H1 (cell line): ENCODE results near the gene CTNNA3. TPM values are rescaled to one million over a fixed set of nuclear protein-coding genes. Genes with fewer than 3 reads are reported as not detected.
A peak's percentile ranks its signal among the peaks of the same experiment; 100 is the strongest.

Experiments
- CTCF ChIA-PET: fragments of 300-600 bp; sonication (Branson Sonifier 250); formaldehyde crosslinking; loops from one replicate; lab custom pipeline; 2021; ENCODE audit not compliant: partially characterized antibody; lab: Charles Lee
- POLR2A ChIA-PET: fragments of 300-600 bp; sonication (Branson Sonifier 250); formaldehyde crosslinking; loops from one replicate; lab custom pipeline; 2021; ENCODE audit warnings: inconsistent platforms; ENCODE audit not compliant: partially characterized antibody; lab: Charles Lee
- DNase-seq, 2 experiments: peaks; one replicate each; pipeline versions ENCODE4 v3.0.0 to v3.0.0-alpha.2; 2010 to 2022; ENCODE audit warnings: low spot score in 2 of 2, low read depth in 1 of 2, mixed read lengths in 1 of 2
- FAIRE-seq: peaks from 2 replicates; lab custom pipeline; 2011; peaks lifted over from hg19 to GRCh38; lab: Jason Lieb, UNC
- H2AFZ ChIP-seq: 2 replicates; pipeline ENCODE4 v1.8.1; 2012; ENCODE audit warnings: low read length, inconsistent platforms
- H2AK5ac ChIP-seq: 2 replicates; pipeline ENCODE4 v1.6.1; 2013; ENCODE audit warnings: low read depth, low read length
- H2BK120ac ChIP-seq: replicated peaks from 2 replicates; pipeline ENCODE3; 2013; ENCODE audit warnings: low read depth, low read length, inconsistent platforms
- H2BK12ac ChIP-seq: 2 replicates; pipeline ENCODE4 v1.6.1; 2013; ENCODE audit warnings: low read depth, low read length
- H2BK15ac ChIP-seq: 2 replicates; pipeline ENCODE4 v1.6.1; 2013; ENCODE audit warnings: low read length
- H2BK20ac ChIP-seq: 2 replicates; pipeline ENCODE4 v1.6.1; 2013; ENCODE audit warnings: low read length
- H2BK5ac ChIP-seq: 2 replicates; pipeline ENCODE4 v1.6.1; 2013; ENCODE audit warnings: low read depth, low read length
- H3K14ac ChIP-seq: 2 replicates; pipeline ENCODE4 v1.6.1; 2013; ENCODE audit warnings: inconsistent platforms; ENCODE audit not compliant: insufficient read length
- H3K18ac ChIP-seq: 2 replicates; pipeline ENCODE4 v1.6.1; 2013; ENCODE audit warnings: low read length; ENCODE audit errors: extremely low read depth
- H3K23ac ChIP-seq: 2 replicates; pipeline ENCODE4 v1.6.1; 2013; ENCODE audit warnings: inconsistent platforms; ENCODE audit not compliant: insufficient read length
- H3K23me2 ChIP-seq: 2 replicates; pipeline ENCODE4 v1.6.1; 2013; ENCODE audit warnings: low read depth, low read length
- H3K27ac ChIP-seq: 2 replicates; pipeline ENCODE4 v1.6.1; 2011; ENCODE audit warnings: low read depth, low read length, inconsistent platforms
- H3K27me3 ChIP-seq, 4 experiments: replicated peaks in 1 of 4; 1 replicate in 1 of 4; 2 replicates in 3 of 4; pipeline versions ENCODE4 v1.6.1 to v1.8.1; 2011 to 2013; ENCODE audit warnings: low read length in 3 of 4, mild to moderate bottlenecking in 3 of 4, inconsistent platforms in 2 of 4, mixed read lengths in 2 of 4, moderate library complexity in 1 of 4; ENCODE audit not compliant: control insufficient read depth in 3 of 4, insufficient read depth in 3 of 4; ENCODE audit errors: extremely low read depth in 1 of 4
- H3K36me3 ChIP-seq, 4 experiments: 2 replicates each; pipeline versions ENCODE4 v1.6.1 to v1.8.1; 2011 to 2013; ENCODE audit warnings: mild to moderate bottlenecking in 4 of 4, low read length in 3 of 4, moderate library complexity in 2 of 4, control low read depth in 1 of 4, inconsistent platforms in 1 of 4; ENCODE audit not compliant: insufficient read depth in 4 of 4, control insufficient read depth in 2 of 4
- H3K4ac ChIP-seq: replicated peaks from 2 replicates; pipeline ENCODE3; 2013; ENCODE audit warnings: low read length, low read depth, mixed read lengths, inconsistent platforms; ENCODE audit not compliant: insufficient read length
- H3K4me1 ChIP-seq, 4 experiments: replicated peaks in 1 of 4; 1 replicate in 1 of 4; 2 replicates in 3 of 4; pipeline versions ENCODE4 v1.6.1 to v1.8.1; 2011 to 2013; ENCODE audit warnings: low read length in 3 of 4, inconsistent platforms in 2 of 4, mixed read lengths in 1 of 4; ENCODE audit not compliant: insufficient read depth in 4 of 4, control insufficient read depth in 3 of 4
- H3K4me2 ChIP-seq, 2 experiments: 2 replicates each; pipeline versions ENCODE4 v1.6.1 to v1.8.1; 2011 to 2013; ENCODE audit warnings: low read depth in 2 of 2, low read length in 2 of 2, control low read depth in 1 of 2, inconsistent platforms in 1 of 2, mild to moderate bottlenecking in 1 of 2; ENCODE audit not compliant: insufficient read depth in 1 of 2
- H3K4me3 ChIP-seq, 4 experiments: fragments of 200-600, 300-600 bp in 1 of 4; sonication (generic), shearing (Covaris generic), sonication (Bioruptor Twin) in 1 of 4; 2 replicates each; pipeline versions ENCODE4 v1.5.1 to v1.8.1; 2011 to 2016; ENCODE audit warnings: low read length in 4 of 4, low read depth in 3 of 4, control low read depth in 2 of 4, inconsistent platforms in 2 of 4, mild to moderate bottlenecking in 2 of 4, mixed read lengths in 1 of 4, moderate library complexity in 1 of 4; ENCODE audit not compliant: insufficient read depth in 2 of 4; ENCODE audit errors: extremely low read depth in 1 of 4
- H3K56ac ChIP-seq: replicated peaks from 2 replicates; pipeline ENCODE3; 2013; ENCODE audit warnings: low read depth, mild to moderate bottlenecking, mixed read lengths, low read length, inconsistent platforms; ENCODE audit not compliant: insufficient read length
- H3K79me1 ChIP-seq: 2 replicates; pipeline ENCODE4 v1.6.1; 2013; ENCODE audit warnings: low read depth, low read length, control low read depth
- H3K79me2 ChIP-seq, 2 experiments: 2 replicates each; pipeline versions ENCODE4 v1.6.1 to v1.8.1; 2012 to 2013; ENCODE audit warnings: low read length in 2 of 2, mild to moderate bottlenecking in 2 of 2, inconsistent platforms in 1 of 2; ENCODE audit not compliant: insufficient read depth in 2 of 2, control insufficient read depth in 1 of 2
- H3K9ac ChIP-seq, 4 experiments: replicated peaks in 1 of 4; 1 replicate in 1 of 4; 2 replicates in 3 of 4; pipeline versions ENCODE4 v1.6.1 to v1.8.1; 2011 to 2013; ENCODE audit warnings: low read depth in 3 of 4, low read length in 3 of 4, control low read depth in 2 of 4, mild to moderate bottlenecking in 2 of 4, moderate library complexity in 2 of 4, inconsistent platforms in 1 of 4; ENCODE audit errors: extremely low read depth in 1 of 4
- H3K9me3 ChIP-seq, 2 experiments: 2 replicates each; pipeline versions ENCODE4 v1.6.1 to v1.8.1; 2012 to 2013; ENCODE audit warnings: mild to moderate bottlenecking in 2 of 2, moderate library complexity in 2 of 2, control low read depth in 1 of 2, inconsistent platforms in 1 of 2, low read depth in 1 of 2, low read length in 1 of 2, mixed read lengths in 1 of 2; ENCODE audit not compliant: insufficient read depth in 2 of 2
- H4K20me1 ChIP-seq, 2 experiments: replicated peaks in 1 of 2; 2 replicates each; pipeline versions ENCODE3 to v1.8.1; 2011 to 2013; ENCODE audit warnings: inconsistent platforms in 2 of 2, low read length in 2 of 2, mild to moderate bottlenecking in 1 of 2; ENCODE audit not compliant: insufficient read depth in 2 of 2, control insufficient read depth in 1 of 2
- H4K5ac ChIP-seq: 2 replicates; pipeline ENCODE4 v1.6.1; 2013; ENCODE audit warnings: low read length, low read depth, mixed read lengths, inconsistent platforms; ENCODE audit not compliant: insufficient read length
- H4K8ac ChIP-seq: 2 replicates; pipeline ENCODE4 v1.8.0; 2013; ENCODE audit warnings: mild to moderate bottlenecking, moderate library complexity, low read length, inconsistent platforms; ENCODE audit not compliant: insufficient read depth; ENCODE audit errors: extremely low read depth
- H4K91ac ChIP-seq: replicated peaks from 2 replicates; pipeline ENCODE3; 2013; ENCODE audit warnings: low read length, mixed read lengths, inconsistent platforms; ENCODE audit not compliant: insufficient read length
- CBX8 ChIP-seq: fragments of 300-800, 300-1000 bp; sonication (generic); IDR thresholded peaks from 2 replicates; pipeline ENCODE4 v1.7.1; 2016; ENCODE audit warnings: low read depth, low read length, borderline replicate concordance
- KDM4A ChIP-seq: IDR thresholded peaks from one replicate; pipeline ENCODE4 v1.7.1; 2012; ENCODE audit warnings: low read depth, mild to moderate bottlenecking, moderate library complexity, low read length, inconsistent platforms; ENCODE audit not compliant: severe bottlenecking
- MAFK ChIP-seq: IDR thresholded peaks from 2 replicates; pipeline ENCODE4 v1.6.1; 2012; ENCODE audit warnings: low read depth, mild to moderate bottlenecking, improper control_type of control experiment, low read length
- NANOG ChIP-seq: IDR thresholded peaks from 2 replicates; pipeline ENCODE4 v1.6.1; 2011; ENCODE audit warnings: low read length, low read depth, mild to moderate bottlenecking, inconsistent platforms; ENCODE audit not compliant: insufficient read depth, poor library complexity, severe bottlenecking
- RBBP5 ChIP-seq: IDR thresholded peaks from 2 replicates; pipeline ENCODE4 v1.7.1; 2012; ENCODE audit warnings: low read depth, mild to moderate bottlenecking, inconsistent platforms, low read length, moderate library complexity, borderline replicate concordance
- RNF2 ChIP-seq: fragments of 200-900, 300-1000 bp; sonication (generic); IDR thresholded peaks from 2 replicates; pipeline ENCODE4 v1.7.1; 2016; ENCODE audit warnings: borderline replicate concordance, low read depth, mild to moderate bottlenecking, antibody characterized with exemption, low read length; ENCODE audit not compliant: poor library complexity, severe bottlenecking; ENCODE audit errors: missing control alignments
- RXRA ChIP-seq: IDR thresholded peaks from 2 replicates; pipeline ENCODE4 v1.6.1; 2011; ENCODE audit warnings: low read depth, mild to moderate bottlenecking, low read length, moderate library complexity; ENCODE audit not compliant: insufficient read depth
- SIX5 ChIP-seq: IDR thresholded peaks from 2 replicates; pipeline ENCODE4 v1.6.1; 2011; ENCODE audit warnings: mild to moderate bottlenecking, low read depth, low read length
- SRF ChIP-seq: IDR thresholded peaks from 2 replicates; pipeline ENCODE4 v1.6.1; 2011; ENCODE audit warnings: mild to moderate bottlenecking, low read depth, low read length, moderate library complexity
- TBP ChIP-seq: IDR thresholded peaks from 2 replicates; pipeline ENCODE4 v1.6.1; 2011; ENCODE audit warnings: low read depth, low read length, improper control_type of control experiment
- YY1 ChIP-seq: IDR thresholded peaks from 2 replicates; pipeline ENCODE4 v1.6.1; 2011; ENCODE audit warnings: low read depth, mild to moderate bottlenecking, low read length
- WGBS, 2 experiments: shearing (Covaris generic) in 1 of 2; methylation state at CpG; one replicate each; pipeline versions ENCODE4 v1.1.6 to v1.1.7; 2013 to 2015; ENCODE audit warnings: low lambda C conversion rate in 2 of 2, mixed read lengths in 2 of 2, inconsistent platforms in 1 of 2, low coverage in 1 of 2, missing lambda C conversion rate in 1 of 2; ENCODE audit not compliant: insufficient replicate concordance in 2 of 2, insufficient coverage in 1 of 2, insufficient read length in 1 of 2; ENCODE audit errors: extremely low coverage in 1 of 2, missing lambda C conversion rate in 1 of 2; 5-methylcytosine and 5-hydroxymethylcytosine counted together
- polyA plus RNA-seq, 7 experiments: library from polyadenylated mRNA; depleted of rRNA in 3 of 7; stranded (reverse) in 5 of 7; unstranded in 2 of 7; fragments of >200 nt in 5 of 7; fragments of 200-250 nt in 2 of 7; gene quantifications; 1 replicate in 5 of 7; 2 replicates in 1 of 7; 4 replicates in 1 of 7; pipeline versions ENCODE4 v1.2.1 to v1.2.3, GENCODE V29; 2011 to 2013; ENCODE audit warnings: missing spikeins in 2 of 7, mixed read lengths in 2 of 7
- total RNA-seq: library from RNA; stranded (reverse); fragmentation: NEBNext Ultra II Directional; extraction: Animal tissue kit (Norgen Biotek cat#: 25700); gene quantifications from 2 replicates; pipeline ENCODE4 v1.2.1, GENCODE V29; 2021

CTNNA3 gene
- total and polyA plus RNA-seq, 2 of the 8 experiments (the other 6 are each of a cell fraction or from before 2014, with no cell fraction given) = 1.3 to 1.5 TPM

- peaks cover 0 to 1% (median 0%) of the 10 kb centered on the region in 4 experiments; a peak in 1 of 7 replicates for H3K27me3 ChIP-seq
- H3K14ac ChIP-seq = no peak overlapping the region
- no peak overlapping the region for H2BK15ac ChIP-seq
- H3K4me1 ChIP-seq = no peaks in the 10 kb centered on the region
- POLR2A ChIA-PET = no interaction called here
- H4K8ac ChIP-seq = no peak overlapping the region
- no peak overlapping the region for H2AK5ac ChIP-seq
- H2BK20ac ChIP-seq = no peak overlapping the region
- no peak overlapping the region for H3K27ac ChIP-seq
- H3K4me2 ChIP-seq = no peak overlapping the region
- H3K79me2 ChIP-seq = no peaks in the 10 kb centered on the region
- no peak for DNase-seq
- no peak for FAIRE-seq
- H2BK120ac ChIP-seq = no peak overlapping the region
- no peak overlapping the region for H4K91ac ChIP-seq
- TF ChIP-seq YY1 = no peak
- no peak for TF ChIP-seq RNF2
- no peak for TF ChIP-seq NANOG
- TF ChIP-seq CBX8 = no peak
- no peak for TF ChIP-seq RXRA
- TF ChIP-seq TBP = no peak
- no peak for TF ChIP-seq MAFK
- TF ChIP-seq RBBP5 = no peak
- TF ChIP-seq SRF = no peak
- TF ChIP-seq KDM4A = no peak
- no peak for TF ChIP-seq SIX5
- no peak overlapping the region for H3K18ac ChIP-seq
- H2BK12ac ChIP-seq = no peak overlapping the region
- H3K36me3 ChIP-seq = no peaks in the 10 kb centered on the region
- no peaks in the 10 kb centered on the region for H3K79me1 ChIP-seq
- WGBS, 2 experiments = 76% methylated on average over 3 of the region's 3 CpGs; no CpG with 5 or more reads in 1 of the 2 experiments
- no peak overlapping the region for H2BK5ac ChIP-seq
- no peak overlapping the region for H3K4ac ChIP-seq
- no peak overlapping the region for H3K56ac ChIP-seq
- H4K5ac ChIP-seq = no peak overlapping the region
- H4K20me1 ChIP-seq = no peaks in the 10 kb centered on the region
- no peak overlapping the region for H3K23ac ChIP-seq
- 0 out of 2 replicates have a peak overlapping the region, but pooled peaks have one; percentile 28 for H2AFZ ChIP-seq
- no peak overlapping the region for H3K9ac ChIP-seq
- no peaks in the 10 kb centered on the region for H3K23me2 ChIP-seq
- CTCF ChIA-PET = no interaction called here
- H3K9me3 ChIP-seq = no peaks in the 10 kb centered on the region
- no peak overlapping the region for H3K4me3 ChIP-seq
Measured at GRCh38 chr10:65940816-65941662, 1755.0 kb downstream of the CTNNA3 start.
